OCI-LY7 (cell line): ENCODE results near the gene POM121L2. TPM values are rescaled to one million over a fixed set of nuclear protein-coding genes. Genes with fewer than 3 reads are reported as not detected.

Source experiments
- BruUV-seq: library from RNA; stranded (reverse); fragments of 400-500 nt; replicated peaks from 2 replicates; lab custom pipeline; 2021; lab: Mats Ljungman, UMichigan
- CTCF ChIA-PET: fragments of 300-600 bp; sonication (Branson Sonifier 250); formaldehyde crosslinking; loops from one replicate; lab custom pipeline; 2022; ENCODE audit warnings: antibody characterized with exemption; ENCODE audit not compliant: unreplicated experiment; lab: Charles Lee
- POLR2A ChIA-PET: fragments of 300-600 bp; sonication (Branson Sonifier 250); formaldehyde crosslinking; loops from one replicate; lab custom pipeline; 2022; ENCODE audit warnings: antibody characterized with exemption; lab: Charles Lee
- DNase-seq: peaks from one replicate; pipeline ENCODE4 v3.0.0-alpha.2; 2015; ENCODE audit warnings: low spot score
- H2AFZ ChIP-seq: fragments of 200-600 bp; sonication (generic), shearing (Covaris generic); 2 replicates; pipeline ENCODE4 v1.6.1; 2014; ENCODE audit warnings: mild to moderate bottlenecking, antibody characterized with exemption, low read length, moderate library complexity
- H3K27ac ChIP-seq: fragments of 200-600 bp; sonication (generic); 2 replicates; pipeline ENCODE4 v1.5.1; 2014; ENCODE audit warnings: mixed run types, low read depth, mild to moderate bottlenecking, moderate library complexity, low read length, inconsistent platforms; ENCODE audit not compliant: poor library complexity, severe bottlenecking
- H3K36me3 ChIP-seq: fragments of 200-600 bp; sonication (generic); 2 replicates; pipeline ENCODE4 v1.6.1; 2014; ENCODE audit warnings: mild to moderate bottlenecking, antibody characterized with exemption, low read length, moderate library complexity, mixed read lengths; ENCODE audit not compliant: insufficient read depth
- H3K4me1 ChIP-seq: fragments of 200-600 bp; sonication (generic); 2 replicates; pipeline ENCODE4 v1.5.1; 2014; ENCODE audit warnings: mild to moderate bottlenecking, low read length; ENCODE audit not compliant: insufficient read depth, poor library complexity, severe bottlenecking
- H3K4me2 ChIP-seq: fragments of 200-600 bp; sonication (generic); 2 replicates; pipeline ENCODE4 v1.6.1; 2014; ENCODE audit warnings: mild to moderate bottlenecking, low read length
- H3K4me3 ChIP-seq: fragments of 200-600 bp; sonication (generic); 2 replicates; pipeline ENCODE4 v1.5.1; 2014; ENCODE audit warnings: mild to moderate bottlenecking, low read depth, low read length; ENCODE audit not compliant: poor library complexity, severe bottlenecking
- H3K79me2 ChIP-seq: fragments of 200-600 bp; sonication (generic); 2 replicates; pipeline ENCODE4 v1.6.1; 2016; ENCODE audit warnings: low read depth, mild to moderate bottlenecking, low read length, moderate library complexity, mixed read lengths; ENCODE audit not compliant: insufficient read depth
- H3K9me2 ChIP-seq: fragments of 200-600 bp; sonication (generic); 2 replicates; pipeline ENCODE4 v1.6.1; 2016; ENCODE audit warnings: mild to moderate bottlenecking, low read length, mixed read lengths; ENCODE audit not compliant: insufficient read depth
- H3K9me3 ChIP-seq: fragments of 200-600 bp; sonication (generic); 2 replicates; pipeline ENCODE4 v1.6.1; 2014; ENCODE audit warnings: mild to moderate bottlenecking, mixed run types, low read length, mixed read lengths
- H4K20me1 ChIP-seq: fragments of 200-600 bp; sonication (generic); 2 replicates; pipeline ENCODE4 v1.6.1; 2014; ENCODE audit warnings: mild to moderate bottlenecking, antibody characterized with exemption, low read length, moderate library complexity, mixed read lengths; ENCODE audit not compliant: insufficient read depth
- CTCF ChIP-seq: fragments of 200-600 bp; sonication (generic); conservative IDR thresholded peaks from 2 replicates; pipeline ENCODE4 v1.5.1; 2014; ENCODE audit warnings: mild to moderate bottlenecking, antibody characterized with exemption, low read length, moderate library complexity, mixed read lengths
- EZH2phosphoT487 ChIP-seq: fragments of 200-600 bp; sonication (generic); IDR thresholded peaks from 2 replicates; pipeline ENCODE4 v1.6.1; 2018; ENCODE audit warnings: low read depth, borderline replicate concordance, mild to moderate bottlenecking, mixed run types, antibody characterized with exemption, low read length, moderate library complexity, mixed read lengths
- intact Hi-C: fragments of 100-400 bp; cut with micrococcal nuclease; formaldehyde crosslinking; loops from one replicate; pipeline ENCODE4 v1.10.0; 2022; ENCODE audit not compliant: unreplicated experiment
- total RNA-seq, 2 experiments: library from RNA; depleted of rRNA in 1 of 2; stranded (reverse); fragments of >200 nt in 1 of 2; shearing (Covaris generic) in 1 of 2; gene quantifications; 2 replicates each; pipeline ENCODE4 v1.2.3, GENCODE V29; 2014 to 2022

The POM121L2 gene
- total RNA-seq, 2 experiments from 2014 or later: not detected

GRCh38 chr6:27290065-27290849 lies 21.8 kb downstream of the POM121L2 start:
- TF ChIP-seq EZH2phosphoT487 (no peak), CTCF (no peak)
- intact Hi-C loops: no loop called here
- ChIA-PET CTCF (no interaction called here), POLR2A (no interaction called here)
- no peak overlapping the region for H3K27ac ChIP-seq
- no peak for DNase-seq
- H3K9me2 ChIP-seq: no peaks in the 10 kb centered on the region
- H3K36me3 ChIP-seq: no peaks in the 10 kb centered on the region
- H3K4me2 ChIP-seq: no peak overlapping the region
- H2AFZ ChIP-seq: no peak overlapping the region
- H3K4me1 ChIP-seq: peaks cover 3% of the 10 kb centered on the region
- H3K9me3 ChIP-seq: no peaks in the 10 kb centered on the region
- no peaks in the 10 kb centered on the region for H4K20me1 ChIP-seq
- no TSS peak for BruUV-seq
- no peaks in the 10 kb centered on the region for H3K79me2 ChIP-seq
- H3K4me3 ChIP-seq: no peak overlapping the region

- H3K4me2 ChIP-seq: no peak overlapping the region
- no peak overlapping the region for H3K27ac ChIP-seq
- CTCF ChIA-PET: no interaction called here
- H3K9me3 ChIP-seq: no peaks in the 10 kb centered on the region
- POLR2A ChIA-PET: no interaction called here
- H4K20me1 ChIP-seq: no peaks in the 10 kb centered on the region
- H3K4me3 ChIP-seq: no peak overlapping the region
- no peak for DNase-seq
- intact Hi-C loops: no loop called here
- no peaks in the 10 kb centered on the region for H3K79me2 ChIP-seq
- H2AFZ ChIP-seq: no peak overlapping the region
- TF ChIP-seq CTCF: no peak
- no peak for TF ChIP-seq EZH2phosphoT487
- BruUV-seq: no TSS peak
- peaks cover 5% of the 10 kb centered on the region for H3K4me1 ChIP-seq
- no peaks in the 10 kb centered on the region for H3K36me3 ChIP-seq
- no peaks in the 10 kb centered on the region for H3K9me2 ChIP-seq
These were observed 23.7 kb downstream of the POM121L2 start for GRCh38 chr6:27288136-27289044.
